HUES6 (cell line): Measurements from ENCODE around the gene FBXW10.
"Not testable (repeated sequence)": the region's sequence is repeated elsewhere in the genome, so short reads cannot be mapped to it uniquely, and the experiment has no call there.

ENCODE experiments used
- H3K27ac ChIP-seq: 2 replicates; pipeline ENCODE4 v1.7.0; 2013; ENCODE audit warnings: low read depth, mild to moderate bottlenecking, low read length, inconsistent platforms
- H3K27me3 ChIP-seq: 2 replicates; pipeline ENCODE4 v1.6.1; 2013; ENCODE audit warnings: low read length; ENCODE audit not compliant: control insufficient read depth, insufficient read depth
- H3K36me3 ChIP-seq: 2 replicates; pipeline ENCODE4 v1.6.1; 2013; ENCODE audit warnings: low read length; ENCODE audit not compliant: control insufficient read depth, insufficient read depth
- H3K4me1 ChIP-seq: 2 replicates; pipeline ENCODE4 v1.6.1; 2013; ENCODE audit warnings: low read length; ENCODE audit not compliant: control insufficient read depth, insufficient read depth
- H3K4me3 ChIP-seq: 2 replicates; pipeline ENCODE4 v1.5.1; 2013; ENCODE audit warnings: low read depth, low read length
- H3K9ac ChIP-seq: one replicate; pipeline ENCODE4 v1.6.1; 2013; ENCODE audit warnings: mild to moderate bottlenecking, low read length
- H3K9me3 ChIP-seq: 2 replicates; pipeline ENCODE4 v1.6.1; 2013; ENCODE audit warnings: low read depth, low read length; ENCODE audit not compliant: control insufficient read depth, insufficient read depth

The FBXW10 gene

DNA sequence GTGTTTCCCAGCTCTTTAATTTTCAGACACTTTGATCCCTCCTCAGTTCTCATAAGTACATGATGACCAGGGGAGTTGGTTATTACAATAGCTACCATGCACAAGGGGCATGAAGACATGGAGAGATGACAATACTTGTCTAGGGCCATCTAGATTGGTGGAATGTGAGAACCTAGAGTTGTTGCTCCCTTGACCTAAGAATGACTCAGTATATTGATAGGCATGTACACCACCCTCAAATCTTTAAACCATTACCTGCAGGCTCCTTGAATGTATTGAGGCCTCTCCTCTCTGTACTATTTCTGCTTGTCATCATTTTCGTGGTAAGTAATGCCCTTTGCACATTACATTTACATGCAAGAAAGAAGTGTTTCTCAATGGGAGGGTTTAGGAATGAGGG is 20.3 kb upstream of the FBXW10 start:
- not testable (repeated sequence) for H3K4me3 ChIP-seq, H3K9ac ChIP-seq, H3K27me3 ChIP-seq, H3K4me1 ChIP-seq, H3K36me3 ChIP-seq, H3K9me3 ChIP-seq, H3K27ac ChIP-seq

- H3K27me3 ChIP-seq, H3K9ac ChIP-seq, H3K9me3 ChIP-seq, H3K27ac ChIP-seq, H3K4me1 ChIP-seq, H3K4me3 ChIP-seq, H3K36me3 ChIP-seq: not testable (repeated sequence)
Measured at GRCh38 chr17:18732438-18732837, 11.4 kb upstream of the FBXW10 start.

DNA sequence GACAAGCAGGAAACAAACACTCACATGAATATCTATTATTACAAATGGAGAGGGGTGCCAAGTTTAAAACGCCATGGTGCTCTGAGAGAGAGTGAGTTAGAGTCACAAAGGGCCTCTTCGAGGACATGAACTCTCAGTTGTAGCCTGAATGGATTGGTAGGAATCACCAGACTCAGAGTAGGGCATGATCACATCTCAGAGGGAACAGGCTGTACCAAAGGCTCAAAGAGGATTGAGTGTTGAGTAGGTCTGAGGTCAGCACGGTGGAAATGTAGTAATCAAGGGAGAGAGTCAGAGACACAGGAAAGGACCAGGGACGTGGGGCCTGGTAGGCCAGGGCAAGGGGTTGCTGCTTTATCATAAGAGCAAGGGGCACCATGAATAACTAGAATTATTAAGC is 10.5 kb upstream of the FBXW10 start:
- H3K4me3 ChIP-seq, H3K36me3 ChIP-seq, H3K27me3 ChIP-seq, H3K4me1 ChIP-seq, H3K27ac ChIP-seq, H3K9me3 ChIP-seq, H3K9ac ChIP-seq: not testable (repeated sequence)

GRCh38 chr17:18739616-18740391 is 4.0 kb upstream of the FBXW10 start:
- H3K4me3 ChIP-seq, H3K36me3 ChIP-seq, H3K4me1 ChIP-seq, H3K9ac ChIP-seq, H3K9me3 ChIP-seq, H3K27ac ChIP-seq, H3K27me3 ChIP-seq: not testable (repeated sequence)

DNA sequence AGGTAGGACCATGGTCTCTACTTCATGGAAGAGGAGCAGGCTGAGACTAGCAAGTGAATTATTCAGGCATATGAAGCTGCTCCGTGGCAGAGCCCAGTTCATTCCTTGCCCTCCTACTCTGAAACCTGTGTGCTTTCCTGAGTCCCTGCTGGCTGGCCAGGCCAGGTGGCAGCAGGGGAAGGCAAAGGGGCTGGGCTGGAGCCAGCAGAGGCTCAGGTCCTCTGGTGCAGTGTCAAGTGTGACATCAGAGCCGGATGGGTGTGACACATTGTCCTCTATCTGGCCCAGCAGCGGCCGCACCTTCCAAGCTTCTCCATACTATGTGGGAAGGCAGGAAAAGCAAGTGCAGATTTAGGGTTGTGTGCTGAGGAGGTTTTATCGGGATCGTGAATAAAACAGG is 2.6 kb upstream of the FBXW10 start:
- H3K4me3 ChIP-seq, H3K27me3 ChIP-seq, H3K27ac ChIP-seq, H3K9me3 ChIP-seq, H3K4me1 ChIP-seq, H3K36me3 ChIP-seq, H3K9ac ChIP-seq: not testable (repeated sequence)

GRCh38 chr17:18744726-18745125 is 872 bp downstream of the FBXW10 start:
- not testable (repeated sequence) for H3K36me3 ChIP-seq, H3K27ac ChIP-seq, H3K9me3 ChIP-seq, H3K4me3 ChIP-seq, H3K27me3 ChIP-seq, H3K9ac ChIP-seq, H3K4me1 ChIP-seq

GRCh38 chr17:18746551-18746950 is 2.7 kb downstream of the FBXW10 start:
- H3K27ac ChIP-seq, H3K4me1 ChIP-seq, H3K36me3 ChIP-seq, H3K9ac ChIP-seq, H3K27me3 ChIP-seq, H3K9me3 ChIP-seq, H3K4me3 ChIP-seq: not testable (repeated sequence)

- not testable (repeated sequence) for H3K27me3 ChIP-seq, H3K9me3 ChIP-seq, H3K4me3 ChIP-seq, H3K4me1 ChIP-seq, H3K9ac ChIP-seq, H3K36me3 ChIP-seq, H3K27ac ChIP-seq
Measured at GRCh38 chr17:18747501-18747900, 3.6 kb downstream of the FBXW10 start.

DNA sequence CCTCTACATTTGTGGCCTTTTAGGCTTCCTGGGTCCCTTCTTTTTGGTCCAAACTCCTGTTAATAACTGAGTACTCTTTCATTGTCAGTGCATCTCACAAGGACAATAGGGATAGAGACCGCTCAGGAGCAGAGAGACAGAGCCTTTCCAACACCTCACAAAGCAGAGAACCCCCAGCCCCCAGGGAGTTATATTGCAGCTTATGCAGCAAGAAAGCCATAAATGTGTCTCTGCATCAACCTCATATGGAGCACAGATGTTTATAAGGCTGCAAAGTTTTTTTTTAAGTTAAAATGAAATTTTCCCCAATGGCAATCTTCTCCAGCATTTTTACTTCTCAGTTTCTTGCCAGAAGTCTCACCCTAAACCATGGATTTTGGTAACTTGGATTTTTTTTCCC is 6.4 kb downstream of the FBXW10 start:
- H3K9me3 ChIP-seq, H3K27ac ChIP-seq, H3K4me3 ChIP-seq, H3K9ac ChIP-seq, H3K27me3 ChIP-seq, H3K4me1 ChIP-seq, H3K36me3 ChIP-seq: not testable (repeated sequence)

- H3K9me3 ChIP-seq, H3K27ac ChIP-seq, H3K9ac ChIP-seq, H3K27me3 ChIP-seq, H3K4me3 ChIP-seq, H3K4me1 ChIP-seq, H3K36me3 ChIP-seq: not testable (repeated sequence)
Measured at GRCh38 chr17:18753829-18754409, 10.1 kb downstream of the FBXW10 start.

- H3K27ac ChIP-seq, H3K9me3 ChIP-seq, H3K36me3 ChIP-seq, H3K4me3 ChIP-seq, H3K9ac ChIP-seq, H3K4me1 ChIP-seq, H3K27me3 ChIP-seq: not testable (repeated sequence)
Measured at GRCh38 chr17:18755969-18756368, 12.1 kb downstream of the FBXW10 start.
